SIG-M5 treated with dmso at 0.1 percent for 504 hours (cell line): ENCODE results near the gene RGL1.

Experiments
- DNase-seq: peaks from one replicate; lab custom pipeline; 2025; ENCODE audit not compliant: unreplicated experiment; lab: John Stamatoyannopoulos, UW

RGL1 gene

DNA sequence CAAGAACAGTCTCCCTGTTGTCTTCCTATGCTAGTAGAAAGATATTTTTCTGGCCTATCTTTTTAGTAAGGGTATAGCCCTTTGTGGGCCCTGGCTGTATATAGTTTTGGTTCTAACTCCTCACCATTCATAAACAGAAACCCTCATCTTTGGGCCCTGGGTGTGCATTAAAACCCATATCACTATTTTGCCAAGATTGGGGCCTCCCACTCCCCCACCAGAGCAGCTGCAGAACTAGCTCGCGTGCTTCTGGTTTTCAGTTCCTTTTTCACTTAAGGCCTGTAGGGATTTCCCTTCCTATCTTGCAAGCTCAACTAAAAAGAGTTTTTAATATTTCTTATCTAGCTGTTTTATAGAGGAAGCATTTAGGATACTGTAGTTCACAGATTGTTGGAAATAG lies 106.4 kb downstream of the RGL1 start:
- DNase-seq, result peak; percentile 92

DNA sequence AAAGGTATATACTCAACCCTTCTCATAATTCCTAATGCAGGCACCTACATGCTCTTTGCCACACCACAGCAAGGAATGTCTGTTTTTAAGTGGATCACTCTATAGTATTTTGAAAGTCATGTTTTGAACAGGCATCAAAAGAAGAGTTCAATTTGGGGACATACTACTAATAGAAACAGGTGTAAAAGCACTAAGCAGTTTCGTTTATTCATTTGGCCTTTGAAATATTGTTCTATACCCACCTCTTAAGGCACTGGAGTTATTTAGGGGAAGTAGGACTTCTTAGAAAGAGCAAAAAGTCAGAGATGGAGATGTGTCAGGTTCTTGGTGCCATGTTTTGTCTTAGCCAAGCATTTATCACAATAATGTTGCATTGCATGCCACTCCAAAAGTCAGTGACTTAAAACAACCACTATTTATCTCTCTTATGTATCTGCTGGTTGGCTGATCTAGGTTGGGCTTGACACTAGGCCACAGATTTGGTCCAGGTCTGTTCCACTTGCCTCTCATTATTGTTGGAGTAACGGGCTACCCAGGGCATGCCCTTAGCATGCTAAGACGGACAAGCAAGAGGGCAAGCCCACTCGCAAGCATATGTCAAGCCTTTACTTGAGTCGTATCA lies 107.5 kb downstream of the RGL1 start:
- DNase-seq, result no peak

DNA sequence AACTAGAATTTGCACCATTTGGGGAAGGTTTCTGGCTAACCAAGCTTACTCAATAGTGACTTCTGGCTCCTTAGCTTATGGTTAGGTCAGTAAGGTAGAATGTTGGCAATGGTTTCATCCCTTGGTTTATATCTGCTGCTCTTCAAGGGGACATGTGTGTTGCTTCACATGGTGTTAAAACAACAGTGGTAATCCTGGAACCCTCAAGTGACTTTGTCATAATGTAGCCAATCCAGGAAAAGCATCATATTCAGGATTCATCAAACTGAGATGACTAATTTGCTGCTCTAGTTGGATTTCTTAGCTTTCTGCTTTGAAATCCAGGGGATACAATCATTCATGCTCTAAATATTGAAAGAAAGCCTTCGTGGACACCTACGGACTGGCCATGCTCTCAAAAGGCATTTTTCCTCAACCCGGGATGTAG lies 108.7 kb downstream of the RGL1 start:
- DNase-seq, result no peak

DNA sequence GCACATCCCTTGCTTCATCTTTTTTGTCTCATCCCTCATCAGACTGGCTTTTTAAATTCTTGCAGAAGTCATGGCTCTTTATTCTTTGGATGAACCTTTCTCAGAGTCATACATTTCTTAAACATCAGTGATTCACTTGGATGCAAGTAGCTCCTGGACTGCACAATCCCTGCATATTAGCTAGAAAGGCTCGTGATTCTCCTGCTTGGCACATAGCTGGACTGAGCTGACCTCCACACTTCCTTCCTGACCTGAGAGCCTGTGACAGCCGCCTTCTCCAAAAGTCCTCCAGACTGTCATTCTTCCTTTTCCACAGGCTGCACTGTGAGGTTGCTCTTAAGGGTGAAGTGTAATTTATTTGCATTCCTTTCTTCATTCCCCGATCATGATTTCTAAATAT lies 109.4 kb downstream of the RGL1 start:
- DNase-seq, result no peak

DNA sequence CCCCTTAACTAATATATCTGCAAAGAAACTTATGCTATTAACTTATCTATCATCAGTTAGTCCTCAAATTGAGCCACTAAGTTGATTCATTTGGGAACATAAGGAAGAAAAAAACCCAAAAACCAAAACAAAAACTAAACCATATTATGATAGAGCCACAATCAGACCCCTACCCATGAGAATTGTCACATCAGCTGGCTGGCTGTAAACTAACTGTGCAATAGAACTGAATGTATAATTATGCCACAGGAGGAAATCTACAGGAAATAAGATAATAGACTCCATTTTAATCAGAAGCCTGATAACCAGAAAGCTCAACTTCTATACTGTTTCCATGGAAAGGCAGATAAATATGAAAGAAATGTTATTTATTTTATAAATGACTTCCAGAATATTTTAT lies 110.0 kb downstream of the RGL1 start:
- no peak for DNase-seq

DNA sequence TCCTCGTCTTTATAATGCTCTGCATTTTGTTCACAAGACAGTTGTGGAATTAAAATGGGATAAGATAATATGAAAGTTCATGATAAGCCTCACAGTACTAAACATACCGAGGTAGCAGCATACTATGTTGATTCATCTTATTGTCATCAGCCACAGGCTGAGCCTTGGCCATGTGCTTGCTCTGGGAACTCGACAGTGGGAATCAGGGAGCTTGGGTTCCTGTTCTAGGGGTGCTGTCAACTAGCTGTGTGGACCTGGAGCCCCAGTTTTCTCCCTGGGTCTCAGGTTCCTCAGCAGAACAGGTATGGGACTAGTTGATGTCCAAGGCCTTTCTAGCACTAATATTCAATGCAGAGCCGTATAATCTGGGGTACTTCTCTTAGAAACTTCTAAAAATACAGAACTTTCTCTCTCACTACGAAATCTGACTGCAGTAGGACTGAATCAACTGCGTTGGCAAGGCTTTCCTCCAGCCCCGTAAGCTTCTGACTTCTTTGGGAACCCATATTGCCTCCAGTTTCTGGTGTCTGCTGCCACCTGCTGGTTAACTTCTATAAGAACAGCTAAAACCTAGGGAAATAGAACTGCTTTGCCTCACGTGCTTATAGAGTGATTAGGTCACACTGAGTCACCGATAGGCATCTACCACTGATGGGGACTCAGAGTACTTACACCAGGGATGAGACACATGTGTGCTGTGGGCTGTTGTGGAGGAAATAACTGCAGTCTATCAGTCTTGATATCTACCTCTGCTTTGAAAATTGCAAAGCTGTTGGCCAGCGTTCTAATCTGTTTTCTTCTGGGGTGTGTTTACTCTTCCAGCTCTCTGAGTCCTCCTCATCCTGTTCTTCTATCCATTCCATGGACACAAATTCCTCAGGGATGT lies 110.9 kb downstream of the RGL1 start:
- DNase-seq, result peak; percentile 96

DNA sequence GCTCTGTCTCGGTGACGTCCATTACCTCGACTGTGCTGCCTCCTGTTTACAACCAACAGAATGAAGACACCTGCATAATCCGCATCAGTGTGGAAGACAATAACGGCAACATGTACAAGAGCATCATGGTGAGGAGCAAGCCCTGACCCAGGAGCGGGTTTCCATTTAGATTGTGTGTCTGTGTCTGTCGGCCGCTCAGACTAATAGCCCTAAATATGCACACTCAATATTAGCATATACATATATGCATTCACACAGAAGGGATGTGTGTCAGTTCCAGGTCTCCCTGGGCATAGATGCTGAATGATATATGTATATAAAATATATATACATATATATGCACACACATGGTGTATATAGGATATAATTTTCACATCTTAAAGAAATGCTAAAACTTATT lies 111.7 kb downstream of the RGL1 start:
- DNase-seq, result no peak

DNA sequence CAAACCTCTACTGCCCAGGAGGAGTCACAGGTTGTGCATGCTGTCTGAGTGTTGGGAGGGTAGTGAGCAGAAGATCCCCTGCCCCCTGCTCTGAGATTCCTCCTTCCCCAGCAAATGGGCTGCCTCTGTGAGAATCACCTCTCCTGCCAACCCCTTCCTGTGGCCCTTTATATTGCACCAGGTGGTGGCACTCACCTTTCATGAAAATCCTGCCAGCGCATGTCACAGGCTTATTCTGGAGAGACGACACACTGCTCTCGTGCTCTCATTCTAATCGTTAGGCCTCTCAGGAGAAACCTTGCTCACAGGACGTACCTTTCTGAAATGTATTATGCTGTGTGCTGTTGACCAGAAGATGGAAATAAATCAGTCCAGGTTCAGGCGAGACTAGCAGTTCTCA lies 113.7 kb downstream of the RGL1 start:
- DNase-seq, result no peak

DNA sequence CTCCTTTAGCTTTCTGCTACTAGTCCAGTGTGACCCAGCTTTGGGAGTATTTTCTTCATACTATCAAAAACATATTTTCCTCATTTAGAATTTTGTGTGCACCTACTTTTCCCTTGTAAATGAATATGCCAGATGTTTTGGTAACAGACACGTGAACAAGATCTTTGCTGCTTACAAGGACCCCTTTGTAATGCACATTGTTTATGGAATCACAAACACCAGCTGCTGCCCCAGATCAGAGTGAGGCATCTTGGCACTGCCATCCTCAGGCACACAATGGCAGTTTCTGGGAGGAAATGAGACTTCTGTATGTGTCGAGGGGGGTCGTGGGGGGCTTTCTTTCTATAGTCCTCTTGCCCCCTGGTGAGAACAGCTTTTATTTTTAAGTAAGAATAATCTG lies 115.7 kb downstream of the RGL1 start:
- DNase-seq, result no peak

DNA sequence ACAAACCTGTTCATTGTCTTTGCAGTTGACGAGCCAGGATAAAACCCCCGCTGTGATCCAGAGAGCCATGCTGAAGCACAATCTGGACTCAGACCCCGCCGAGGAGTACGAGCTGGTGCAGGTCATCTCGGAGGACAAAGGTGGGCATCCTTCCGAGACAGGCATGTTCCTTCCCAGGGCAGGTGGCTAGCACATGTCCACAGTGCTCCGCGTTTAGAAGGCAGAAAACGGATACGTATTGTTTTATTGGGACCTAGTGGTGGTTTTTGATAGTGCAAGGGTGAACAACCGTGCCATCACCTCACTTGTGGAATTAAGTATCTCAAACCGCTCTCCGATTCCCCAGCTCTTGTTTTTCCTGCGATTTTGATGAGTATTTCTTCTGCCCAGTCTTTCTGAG lies 117.3 kb downstream of the RGL1 start:
- no peak for DNase-seq

DNA sequence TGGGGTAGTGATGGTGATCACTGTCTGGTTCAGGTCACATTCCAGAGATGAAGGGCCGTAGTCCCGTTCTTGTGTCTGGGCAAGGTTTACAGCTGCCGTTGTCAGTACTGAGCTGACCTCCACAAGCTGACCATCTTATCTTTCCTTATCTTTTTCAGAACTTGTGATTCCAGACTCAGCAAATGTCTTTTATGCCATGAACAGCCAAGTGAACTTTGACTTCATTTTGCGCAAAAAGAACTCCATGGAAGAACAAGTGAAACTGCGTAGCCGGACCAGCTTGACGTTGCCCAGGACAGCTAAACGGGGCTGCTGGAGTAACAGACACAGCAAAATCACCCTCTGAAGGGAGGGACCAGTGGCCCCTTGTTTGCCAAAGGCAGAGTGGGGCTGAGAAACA lies 121.0 kb downstream of the RGL1 start:
- no peak for DNase-seq

DNA sequence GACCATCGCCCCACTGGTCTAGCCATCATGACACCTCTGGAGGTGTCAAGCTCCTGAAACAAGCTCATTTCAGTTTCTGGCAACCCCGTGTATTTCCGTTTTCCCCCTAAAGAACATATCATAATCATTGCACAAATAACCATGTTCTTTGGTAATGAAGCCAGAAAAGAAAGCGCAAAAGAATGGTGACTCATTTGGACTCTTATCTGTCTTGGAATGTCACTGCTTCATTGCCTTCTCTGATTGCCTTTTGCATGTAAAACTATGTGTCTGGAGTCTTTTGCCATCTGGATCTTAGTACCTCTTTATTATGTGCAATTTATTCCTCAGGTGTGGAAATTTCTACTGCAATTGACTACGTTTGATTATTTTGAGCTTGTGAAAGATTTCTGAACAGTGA lies 122.1 kb downstream of the RGL1 start:
- no peak for DNase-seq

DNA sequence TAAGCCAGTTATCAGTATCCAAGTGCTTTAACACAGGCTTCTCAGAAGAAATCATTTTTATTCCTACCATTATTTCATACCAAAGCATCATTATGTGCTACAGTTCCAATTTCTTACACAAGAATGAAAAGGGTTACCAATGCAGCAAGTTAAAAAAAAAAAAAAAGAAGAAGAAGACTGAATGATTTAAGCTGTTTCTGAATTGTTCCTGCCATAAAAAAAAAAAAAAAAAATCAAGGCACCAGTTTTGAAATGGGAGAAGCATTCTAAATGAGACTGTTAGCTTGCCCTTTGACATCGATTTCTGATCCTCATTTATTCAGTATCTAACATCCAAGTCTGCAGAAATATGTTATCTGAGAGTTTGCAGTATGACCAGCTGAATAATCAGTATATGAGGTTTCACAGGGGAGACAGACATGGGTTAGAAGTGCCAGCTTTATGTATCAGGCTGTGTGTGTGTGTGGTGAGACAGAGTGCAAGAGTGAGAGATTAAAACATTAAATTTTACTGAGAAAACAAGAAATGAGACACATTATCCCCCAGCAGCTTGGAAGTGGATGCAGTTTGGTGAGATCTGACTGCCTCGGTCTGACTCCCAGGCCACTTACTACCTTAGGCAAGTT lies 126.8 kb downstream of the RGL1 start:
- no peak for DNase-seq

DNA sequence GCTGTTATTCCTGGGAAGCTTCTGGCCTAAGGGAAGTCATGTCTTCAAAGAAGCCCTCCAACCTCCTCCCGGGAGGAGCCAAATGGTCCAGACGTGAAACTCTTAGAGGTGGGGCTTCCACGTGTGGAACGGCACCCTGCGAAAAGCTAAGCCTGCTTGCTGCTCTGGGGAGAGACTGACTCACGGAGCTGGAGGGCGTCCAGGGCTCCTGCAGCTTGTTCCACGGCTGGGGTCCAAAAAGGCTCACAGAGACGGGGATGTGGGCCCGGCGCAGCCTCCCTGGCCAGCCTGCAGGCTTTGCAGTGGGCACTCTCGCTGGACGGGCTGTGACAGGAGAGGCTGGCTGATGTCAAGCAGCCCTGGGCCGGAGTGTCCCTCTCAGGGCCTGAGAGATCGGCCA lies 127.5 kb downstream of the RGL1 start:
- DNase-seq, result no peak

DNA sequence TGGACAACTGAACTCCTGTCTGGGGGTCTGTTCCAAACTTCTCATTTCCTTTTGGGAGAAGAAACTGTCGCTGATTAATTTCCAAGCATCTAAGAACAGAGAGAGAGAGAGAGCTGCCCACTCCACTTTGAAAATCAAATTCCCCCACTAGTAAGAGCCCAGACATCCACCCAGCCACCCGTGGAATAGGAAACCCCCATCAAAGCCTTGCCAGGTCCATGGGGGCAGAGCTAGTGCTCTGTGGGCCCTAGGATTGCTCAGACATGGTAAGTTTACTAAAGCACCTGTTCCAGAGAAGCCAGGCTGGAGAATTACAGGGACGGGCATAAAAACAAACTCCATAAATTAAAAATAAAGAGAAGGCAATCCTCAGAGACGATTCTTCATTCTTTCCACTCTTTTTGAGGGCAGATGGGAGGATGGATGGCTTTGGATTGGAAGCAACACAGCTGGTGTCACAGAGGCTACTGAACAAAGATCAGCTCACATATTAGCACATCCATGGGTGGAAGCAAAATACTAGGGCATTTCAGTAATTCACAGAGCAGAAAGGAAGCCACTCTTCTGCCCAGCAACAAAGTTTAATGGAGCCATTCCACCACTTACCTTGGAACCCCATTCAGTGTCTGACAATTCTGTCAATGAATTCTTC lies 128.7 kb downstream of the RGL1 start:
- no peak for DNase-seq

DNA sequence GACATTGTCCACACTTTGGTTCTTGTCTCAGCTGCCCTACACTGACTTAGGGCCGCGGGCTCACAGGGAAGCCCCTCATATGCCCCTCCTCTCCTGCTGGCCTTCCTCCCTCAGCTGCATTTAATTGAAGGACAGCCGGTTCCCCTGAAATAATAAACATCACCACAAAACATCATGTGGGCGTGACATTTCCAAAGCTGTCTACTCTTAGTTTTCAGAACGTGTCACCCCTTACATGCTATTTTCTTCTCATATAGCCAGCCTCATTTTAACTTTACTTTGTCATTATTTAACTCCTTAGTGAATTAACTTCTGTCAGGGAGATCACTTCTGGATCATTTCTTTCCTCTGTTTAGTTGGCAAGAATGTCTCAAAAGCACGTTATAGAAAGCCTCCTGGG lies 129.4 kb downstream of the RGL1 start:
- DNase-seq, result no peak

DNA sequence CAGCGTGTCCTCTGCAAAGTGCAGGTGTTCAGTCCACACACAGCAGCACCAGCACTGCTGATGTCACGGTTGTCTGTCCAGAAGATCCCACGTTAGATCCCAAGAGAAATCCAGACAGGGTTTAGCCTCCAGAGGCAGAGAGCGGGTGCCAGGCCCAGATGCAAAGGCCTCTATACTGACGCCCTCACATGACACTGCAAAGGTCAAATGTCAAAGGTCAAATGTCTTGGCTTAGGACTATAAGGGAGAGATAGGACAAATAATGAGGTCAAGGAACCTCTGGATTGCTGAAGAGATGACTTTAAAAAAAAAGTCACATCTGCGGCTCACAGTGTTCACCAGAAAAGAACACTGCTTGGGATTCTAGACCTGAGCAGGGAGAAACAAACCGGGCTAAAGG lies 131.1 kb downstream of the RGL1 start:
- DNase-seq, result no peak

DNA sequence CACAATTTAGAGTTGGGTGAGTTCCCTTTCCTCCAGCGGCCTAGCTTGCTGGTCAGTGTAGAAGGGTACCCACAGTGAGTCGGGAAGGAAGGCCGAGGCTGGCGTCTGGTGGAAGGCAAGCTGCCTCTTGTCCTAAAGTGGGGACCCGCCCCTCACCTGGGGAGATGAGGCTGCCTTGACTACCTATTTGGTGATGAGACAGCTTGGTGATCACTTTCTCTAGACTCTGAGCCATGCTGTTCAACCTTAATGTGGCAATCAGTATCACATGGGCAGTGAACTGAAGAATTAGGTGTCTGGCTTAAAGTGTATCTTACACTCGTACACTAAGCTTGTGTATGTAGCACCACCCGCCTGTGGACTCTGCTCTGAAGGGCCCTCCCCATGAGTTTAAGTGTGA lies 131.9 kb downstream of the RGL1 start:
- no peak for DNase-seq

DNA sequence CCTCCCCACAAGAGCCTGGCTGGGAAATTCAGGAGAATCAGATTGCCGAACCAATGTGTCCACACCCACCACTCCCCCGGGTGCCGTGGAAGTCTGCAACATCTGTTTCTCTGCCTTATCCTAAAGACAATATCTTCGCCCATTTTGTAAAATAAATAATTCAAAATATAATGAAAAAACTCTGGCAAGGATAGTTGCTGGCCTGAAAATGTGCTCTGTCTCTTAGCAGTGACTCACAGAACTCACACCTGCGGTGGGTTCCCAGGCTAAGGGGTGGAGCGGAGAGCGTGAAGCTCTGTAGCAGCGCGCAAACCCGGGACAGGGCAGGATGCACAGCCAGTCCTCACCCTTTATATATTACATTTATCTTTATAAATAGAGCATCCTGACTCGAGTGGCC lies 132.7 kb downstream of the RGL1 start:
- DNase-seq, result no peak

DNA sequence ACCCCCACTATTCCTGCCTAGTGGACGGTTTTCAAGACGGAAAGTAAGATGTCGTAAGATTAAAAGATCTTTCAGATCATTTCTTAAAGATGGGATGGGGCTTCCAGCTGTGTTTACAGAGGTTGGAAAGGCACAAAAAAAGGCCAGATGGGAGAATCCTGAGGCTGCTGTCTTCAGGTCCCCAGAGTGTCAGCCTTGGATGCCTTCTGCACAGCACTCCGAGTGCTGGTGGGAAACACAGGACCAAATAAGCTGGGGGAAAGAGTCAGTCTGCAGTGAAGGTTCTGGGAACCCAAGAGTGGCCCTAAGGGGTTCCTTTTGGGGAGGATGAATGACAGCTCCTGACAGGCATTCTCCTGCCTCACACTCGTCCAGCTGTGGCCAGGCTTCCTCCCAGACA lies 136.1 kb downstream of the RGL1 start:
- DNase-seq, result no peak

DNA sequence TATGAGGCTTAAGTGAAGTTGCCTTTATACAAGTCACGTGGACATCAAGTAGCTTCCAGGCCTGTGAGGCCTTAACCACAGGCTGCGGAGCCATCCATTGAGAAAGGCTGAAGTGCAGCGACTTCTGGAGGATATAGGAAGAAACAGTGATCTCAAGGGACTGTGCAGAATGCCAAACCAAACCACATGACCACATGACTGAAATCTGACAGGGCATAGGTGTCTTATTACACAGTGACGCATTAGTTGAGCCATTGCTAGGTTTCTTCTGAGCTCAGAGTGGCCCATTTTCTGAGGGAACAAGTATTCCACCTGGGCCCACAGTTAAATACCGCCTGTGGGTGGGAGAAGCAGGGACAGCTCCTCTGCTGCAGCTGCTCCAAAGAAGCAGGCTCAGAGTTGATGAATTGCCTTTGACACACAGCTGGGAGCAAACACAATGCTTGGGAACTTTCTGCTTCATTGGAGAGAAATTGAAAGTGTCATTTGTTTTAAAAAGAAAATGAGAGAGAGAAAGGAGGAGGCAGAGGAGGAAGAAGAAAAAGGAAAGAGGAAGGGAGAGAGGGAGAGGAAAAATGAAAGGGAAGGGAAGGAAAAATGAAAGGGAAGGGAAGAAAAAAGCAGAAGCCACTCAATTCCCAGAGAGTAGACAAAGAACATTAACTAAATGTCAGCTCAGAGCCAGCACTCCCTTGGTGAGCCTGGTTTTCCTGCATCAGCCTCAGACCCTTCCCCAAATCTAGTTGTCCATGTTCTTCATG lies 138.2 kb downstream of the RGL1 start:
- peak; percentile 70 for DNase-seq
